ENCODE data around the gene ZNF446. TPM values are rescaled to one million over a fixed set of nuclear protein-coding genes. Genes with fewer than 3 reads are reported as not detected.
"Not testable (repeated sequence)": the region's sequence is repeated elsewhere in the genome, so short reads cannot be mapped to it uniquely, and the experiment has no call there.

Gene ZNF446
- total RNA-seq (10 to 100 TPM; 13.9 to 17.3 TPM), total RNA-seq (14.5 to 15.5 reads per million in 2 donors)

GRCh38 chr19:58475714-58476497 is at the start of gene ZNF446:
TSS of gene ZNF446 (plus strand) at chr19:58476352. CDS start at chr19:58477219, 867 bp downstream.
- DNase-seq (peak; percentile 87 to 91 (median 91)), ATAC-seq (peak; percentile 87)
- no peaks in the 10 kb centered on the region for H3K9me3 ChIP-seq (ENCODE audit: control insufficient read depth, low read length, poor library complexity, severe bottlenecking)
- Mint-ChIP-seq H3K4me3 (peak within 1 kb of the TSS; percentile 90), H3K4me1 (peaks cover 18% of the 10 kb centered on the region), H3K27ac (peak within 1 kb of the TSS; percentile 95), H3K27me3 (no peaks in the 10 kb centered on the region), H3K36me3 (ENCODE audit: low read depth) (no peaks in the 10 kb centered on the region)

- H3K27me3 Mint-ChIP-seq: no peaks in the 10 kb centered on the region
- no peak overlapping the region for H3K4me3 Mint-ChIP-seq
- DNase-seq (no peak), ATAC-seq (no peak)
- no peaks in the 10 kb centered on the region for H3K36me3 Mint-ChIP-seq (ENCODE audit: low read depth)
- no peak overlapping the region for H3K27ac Mint-ChIP-seq
- no peaks in the 10 kb centered on the region for H3K4me1 Mint-ChIP-seq
- peaks cover 14% of the 10 kb centered on the region for H3K9me3 ChIP-seq (ENCODE audit: control insufficient read depth, low read length, poor library complexity, severe bottlenecking)
These were observed 47.5 kb upstream of the ZNF446 start for GRCh38 chr19:58428617-58429016.

GRCh38 chr19:58429745-58430144 is 46.4 kb upstream of the ZNF446 start:
- Mint-ChIP-seq H3K36me3 (ENCODE audit: low read depth) (no peaks in the 10 kb centered on the region), H3K4me1 (no peaks in the 10 kb centered on the region), H3K27ac (no peak overlapping the region), H3K27me3 (no peaks in the 10 kb centered on the region), H3K4me3 (no peak overlapping the region)
- peaks cover 22% of the 10 kb centered on the region for H3K9me3 ChIP-seq (ENCODE audit: control insufficient read depth, low read length, poor library complexity, severe bottlenecking)
- no peak for DNase-seq
- ATAC-seq: no peak

- Mint-ChIP-seq H3K4me3 (no peak overlapping the region), H3K27ac (no peak overlapping the region)
- no peak for ATAC-seq
These were observed 41.9 kb upstream of the ZNF446 start for GRCh38 chr19:58434217-58434616.

GRCh38 chr19:58439576-58440554 is 36.3 kb upstream of the ZNF446 start, which contains the start of gene ZNF132:
TSS of gene ZNF132 (minus strand) at chr19:58440153. CDS start at chr19:58439821, 332 bp downstream.
- ATAC-seq (peak; percentile 97), DNase-seq (peak; percentile 85 to 90 (median 88))
- peaks cover 11% of the 10 kb centered on the region for H3K9me3 ChIP-seq (ENCODE audit: control insufficient read depth, low read length, poor library complexity, severe bottlenecking)
- no peaks in the 10 kb centered on the region for H3K36me3 Mint-ChIP-seq (ENCODE audit: low read depth)
- no peaks in the 10 kb centered on the region for H3K27me3 Mint-ChIP-seq
- peak within 1 kb of the TSS; percentile 84 for H3K4me3 Mint-ChIP-seq
- peak within 1 kb of the TSS; percentile 94 for H3K27ac Mint-ChIP-seq
- peaks cover 2% of the 10 kb centered on the region for H3K4me1 Mint-ChIP-seq

More at GRCh38 chr19:58434217-58434616, 41.9 kb upstream of the ZNF446 start:
- H3K36me3 Mint-ChIP-seq (ENCODE audit: low read depth): no peaks in the 10 kb centered on the region
- H3K27me3 Mint-ChIP-seq: no peaks in the 10 kb centered on the region
- DNase-seq: no peak
- peaks cover 30% of the 10 kb centered on the region for H3K9me3 ChIP-seq (ENCODE audit: control insufficient read depth, low read length, poor library complexity, severe bottlenecking)
- H3K4me1 Mint-ChIP-seq: no peaks in the 10 kb centered on the region

- H3K9me3 ChIP-seq (ENCODE audit: control insufficient read depth, low read length, poor library complexity, severe bottlenecking): peaks cover 9% of the 10 kb centered on the region
- Mint-ChIP-seq H3K4me1 (peaks cover 2% of the 10 kb centered on the region), H3K27ac (peak overlapping the region; percentile 94), H3K36me3 (ENCODE audit: low read depth) (no peaks in the 10 kb centered on the region), H3K27me3 (no peaks in the 10 kb centered on the region), H3K4me3 (peak overlapping the region; percentile 84)
- ATAC-seq (no peak), DNase-seq (peak in 1 of 3 donors; percentile 5)
These were observed 35.6 kb upstream of the ZNF446 start for GRCh38 chr19:58440556-58440955.

GRCh38 chr19:58442986-58443385 is 33.2 kb upstream of the ZNF446 start:
- ATAC-seq; H3K27me3 Mint-ChIP-seq; H3K9me3 ChIP-seq (ENCODE audit: control insufficient read depth, low read length, poor library complexity, severe bottlenecking); H3K36me3 Mint-ChIP-seq (ENCODE audit: low read depth); H3K27ac Mint-ChIP-seq; H3K4me3 Mint-ChIP-seq; DNase-seq; H3K4me1 Mint-ChIP-seq: not testable (repeated sequence)

- H3K36me3 Mint-ChIP-seq (ENCODE audit: low read depth); ATAC-seq; H3K9me3 ChIP-seq (ENCODE audit: control insufficient read depth, low read length, poor library complexity, severe bottlenecking); H3K4me3 Mint-ChIP-seq; H3K27ac Mint-ChIP-seq; DNase-seq: not testable (repeated sequence)
- peaks cover 12% of the 10 kb centered on the region for H3K27me3 Mint-ChIP-seq
- H3K4me1 Mint-ChIP-seq: peaks cover 18% of the 10 kb centered on the region
These were observed 27.3 kb upstream of the ZNF446 start for GRCh38 chr19:58448860-58449259.

- not testable (repeated sequence) for DNase-seq; ATAC-seq; H3K36me3 Mint-ChIP-seq (ENCODE audit: low read depth); H3K9me3 ChIP-seq (ENCODE audit: control insufficient read depth, low read length, poor library complexity, severe bottlenecking); H3K4me3 Mint-ChIP-seq
- H3K27me3 Mint-ChIP-seq: peaks cover 12% of the 10 kb centered on the region
- peaks cover 24% of the 10 kb centered on the region for H3K4me1 Mint-ChIP-seq
- H3K27ac Mint-ChIP-seq: peak overlapping the region; percentile 83
These were observed 26.2 kb upstream of the ZNF446 start for GRCh38 chr19:58449980-58450379.

- peak; percentile 35 for ATAC-seq
- no peak for DNase-seq
- Mint-ChIP-seq H3K4me3 (peak overlapping the region; percentile 88), H3K27ac (peak overlapping the region; percentile 83), H3K27me3 (peaks cover 12% of the 10 kb centered on the region), H3K4me1 (peaks cover 24% of the 10 kb centered on the region), H3K36me3 (ENCODE audit: low read depth) (peaks cover 2% of the 10 kb centered on the region)
- H3K9me3 ChIP-seq (ENCODE audit: control insufficient read depth, low read length, poor library complexity, severe bottlenecking): no peaks in the 10 kb centered on the region
These were observed 25.2 kb upstream of the ZNF446 start for GRCh38 chr19:58450856-58451357.

GRCh38 chr19:58451358-58452101 is 24.6 kb upstream of the ZNF446 start, which contains the start of gene ZNF324B:
TSS of gene ZNF324B (plus strand) at chr19:58451622. CDS start at chr19:58453702, 2,080 bp downstream.
- DNase-seq (peak; percentile 92 to 94 (median 92)), ATAC-seq (peak; percentile 97)
- no peaks in the 10 kb centered on the region for H3K9me3 ChIP-seq (ENCODE audit: control insufficient read depth, low read length, poor library complexity, severe bottlenecking)
- Mint-ChIP-seq H3K27ac (peak within 1 kb of the TSS; percentile 83), H3K36me3 (ENCODE audit: low read depth) (peaks cover 2% of the 10 kb centered on the region), H3K4me1 (peaks cover 24% of the 10 kb centered on the region), H3K27me3 (peaks cover 12% of the 10 kb centered on the region), H3K4me3 (peak within 1 kb of the TSS; percentile 88)

- Mint-ChIP-seq H3K27ac (no peak overlapping the region), H3K4me3 (peak overlapping the region; percentile 21)
These were observed 22.4 kb upstream of the ZNF446 start for GRCh38 chr19:58453743-58454142.

More at GRCh38 chr19:58453743-58454142, 22.4 kb upstream of the ZNF446 start:
- DNase-seq (no peak), ATAC-seq (no peak)
- H3K36me3 Mint-ChIP-seq (ENCODE audit: low read depth): peaks cover 2% of the 10 kb centered on the region
- H3K9me3 ChIP-seq (ENCODE audit: control insufficient read depth, low read length, poor library complexity, severe bottlenecking): no peaks in the 10 kb centered on the region
- no peaks in the 10 kb centered on the region for H3K27me3 Mint-ChIP-seq
- H3K4me1 Mint-ChIP-seq: peaks cover 24% of the 10 kb centered on the region
